HEK293 (cell line): ENCODE data around the gene IFNL3.

ENCODE experiments used
- CTCF ChIA-PET: fragments of 350-600 bp; formaldehyde crosslinking; extraction: SDS; loops from one replicate; lab custom pipeline; 2021; ENCODE audit warnings: antibody characterized with exemption; lab: Yijun Ruan, JAX
- POLR2A ChIA-PET: fragments of 300-600 bp; formaldehyde crosslinking; extraction: SDS; loops from one replicate; lab custom pipeline; 2020; ENCODE audit warnings: antibody characterized with exemption, inconsistent platforms; lab: Yijun Ruan, JAX
- H3K27ac ChIP-seq: fragments of 200-500 bp; sonication (Bioruptor generic); 2 replicates; pipeline ENCODE4 v1.5.1; 2014; ENCODE audit warnings: low read depth, low read length, control low read depth, inconsistent platforms; ENCODE audit errors: extremely low read depth
- H3K36me3 ChIP-seq, 2 experiments: fragments of 200-500 bp in 1 of 2; sonication (Bioruptor generic) in 1 of 2; 1 replicate in 1 of 2; 2 replicates in 1 of 2; pipeline ENCODE4 v1.5.1; 2014 to 2017; ENCODE audit warnings: inconsistent platforms in 2 of 2, low read length in 2 of 2; ENCODE audit not compliant: control insufficient read depth in 2 of 2, insufficient read depth in 1 of 2
- H3K4me1 ChIP-seq: fragments of 200-500 bp; sonication (Bioruptor generic); 2 replicates; pipeline ENCODE4 v1.5.1; 2014; ENCODE audit warnings: mild to moderate bottlenecking, low read length, inconsistent platforms; ENCODE audit not compliant: control insufficient read depth, insufficient read depth
- H3K4me3 ChIP-seq: 2 replicates; pipeline ENCODE4 v1.5.1; 2011; ENCODE audit warnings: low read depth, mild to moderate bottlenecking, control low read depth, low read length, moderate library complexity
- H3K9me3 ChIP-seq: fragments of 200-500 bp; sonication (Bioruptor generic); 2 replicates; pipeline ENCODE4 v1.5.1; 2014; ENCODE audit warnings: low read depth, low read length, inconsistent platforms; ENCODE audit not compliant: control insufficient read depth, insufficient read depth
- GLIS1 ChIP-seq: fragments of 450-650 bp; formaldehyde crosslinking; IDR thresholded peaks from 2 replicates; pipeline ENCODE4 v1.5.1; 2016; ENCODE audit warnings: missing biosample characterization, missing genetic modification characterization
- INSM2 ChIP-seq: fragments of 450-650 bp; formaldehyde crosslinking; IDR thresholded peaks from 2 replicates; pipeline ENCODE4 v1.5.1; 2016; ENCODE audit warnings: missing biosample characterization, missing genetic modification characterization
- KLF1 ChIP-seq: fragments of 450-650 bp; formaldehyde crosslinking; IDR thresholded peaks from 2 replicates; pipeline ENCODE4 v1.5.1; 2016; ENCODE audit warnings: missing biosample characterization, missing genetic modification characterization
- KLF17 ChIP-seq: fragments of 450-650 bp; formaldehyde crosslinking; IDR thresholded peaks from 2 replicates; pipeline ENCODE4 v1.5.1; 2016; ENCODE audit warnings: missing biosample characterization, missing genetic modification characterization
- MYNN ChIP-seq: fragments of 450-650 bp; formaldehyde crosslinking; IDR thresholded peaks from 2 replicates; pipeline ENCODE4 v1.5.1; 2016; ENCODE audit warnings: missing biosample characterization, missing genetic modification characterization, borderline replicate concordance
- PRDM10 ChIP-seq: fragments of 450-650 bp; formaldehyde crosslinking; IDR thresholded peaks from 2 replicates; pipeline ENCODE4 v1.5.1; 2016; ENCODE audit warnings: missing biosample characterization, missing genetic modification characterization
- ZNF112 ChIP-seq: fragments of 450-650 bp; formaldehyde crosslinking; IDR thresholded peaks from 2 replicates; pipeline ENCODE4 v1.5.0; 2017; ENCODE audit warnings: missing biosample characterization, missing genetic modification characterization
- ZNF174 ChIP-seq: fragments of 450-650 bp; formaldehyde crosslinking; IDR thresholded peaks from 2 replicates; pipeline ENCODE4 v1.5.0; 2017; ENCODE audit warnings: missing biosample characterization, mild to moderate bottlenecking, missing genetic modification characterization
- ZNF280D ChIP-seq: fragments of 450-650 bp; formaldehyde crosslinking; IDR thresholded peaks from 2 replicates; pipeline ENCODE4 v1.5.1; 2016; ENCODE audit warnings: missing biosample characterization, missing genetic modification characterization
- ZNF311 ChIP-seq: fragments of 450-650 bp; formaldehyde crosslinking; IDR thresholded peaks from 2 replicates; pipeline ENCODE4 v1.5.1; 2017; ENCODE audit warnings: missing biosample characterization, missing genetic modification characterization, borderline replicate concordance
- ZNF514 ChIP-seq: fragments of 450-650 bp; formaldehyde crosslinking; IDR thresholded peaks from 2 replicates; pipeline ENCODE4 v1.5.1; 2016; ENCODE audit warnings: missing biosample characterization, missing genetic modification characterization
- ZNF623 ChIP-seq: fragments of 450-650 bp; formaldehyde crosslinking; IDR thresholded peaks from 2 replicates; pipeline ENCODE4 v1.5.1; 2016; ENCODE audit warnings: missing biosample characterization, missing genetic modification characterization
- ZNF624 ChIP-seq: fragments of 450-650 bp; formaldehyde crosslinking; IDR thresholded peaks from 2 replicates; pipeline ENCODE4 v1.5.1; 2017; ENCODE audit warnings: missing biosample characterization, missing genetic modification characterization
- ZNF677 ChIP-seq: fragments of 450-650 bp; IDR thresholded peaks from 2 replicates; pipeline ENCODE4 v1.5.0; 2018; ENCODE audit warnings: missing biosample characterization, mild to moderate bottlenecking, missing genetic modification characterization, moderate library complexity
- ZNF701 ChIP-seq: fragments of 450-650 bp; formaldehyde crosslinking; IDR thresholded peaks from 2 replicates; pipeline ENCODE4 v1.5.1; 2016; ENCODE audit warnings: missing biosample characterization, missing genetic modification characterization
- ZNF747 ChIP-seq: fragments of 450-650 bp; formaldehyde crosslinking; IDR thresholded peaks from 2 replicates; pipeline ENCODE4 v1.5.1; 2016; ENCODE audit warnings: missing biosample characterization, missing genetic modification characterization

Gene IFNL3

GRCh38 chr19:39237200-39238184, 7.3 kb downstream of the IFNL3 start (continued):
- TF ChIP-seq MYNN (tag by site-specific recombination) (no peak), KLF1 (tag by site-specific recombination) (peak; percentile 85)

GRCh38 chr19:39236527-39236926, 8.3 kb downstream of the IFNL3 start:
- peaks cover 5% of the 10 kb centered on the region; the same call in 1 of the 2 replicates for H3K4me1 ChIP-seq
- H3K4me3 ChIP-seq, result no peak overlapping the region
- no peaks in the 10 kb centered on the region for H3K36me3 ChIP-seq
- ChIA-PET POLR2A (interaction anchor here (0.5 kb wide), 1 partner anchor 61 kb away, joined by 9 read pairs; no protein-coding TSS in a partner anchor), CTCF (interaction anchor here (1.1 kb wide), 1 partner anchor 31 kb away, joined by 3 read pairs; no protein-coding TSS in a partner anchor)
- no peak overlapping the region for H3K27ac ChIP-seq
- TF ChIP-seq ZNF677 (tag by site-specific recombination) (no peak), PRDM10 (tag by site-specific recombination) (peak; percentile 48; the same call in 1 of the 2 replicates)
- H3K9me3 ChIP-seq, result no peaks in the 10 kb centered on the region

GRCh38 chr19:39232708-39233107, 12.1 kb downstream of the IFNL3 start:
- Histone ChIP-seq H3K9me3 (no peaks in the 10 kb centered on the region), H3K4me1 (peaks cover 3% of the 10 kb centered on the region; the same call in 1 of the 2 replicates), H3K27ac (no peak overlapping the region), H3K36me3 (no peaks in the 10 kb centered on the region; a peak in 1 of 3 replicates), H3K4me3 (no peak overlapping the region)
- ChIA-PET POLR2A (no interaction called here), CTCF (interaction anchor here (0.6 to 1.1 kb wide), 3 partner anchors 10 to 179 kb away, joined by 3 to 5 read pairs (median 4); partner anchors contain the start of gene PLEKHG2)
- TF ChIP-seq GLIS1 (tag by site-specific recombination) (peak; percentile 46; the same call in 1 of the 2 replicates), ZNF514 (tag by site-specific recombination) (no peak)

GRCh38 chr19:39230096-39230764, 14.6 kb downstream of the IFNL3 start:
- ChIA-PET CTCF (interaction anchor here (1.5 kb wide), 1 partner anchor 108 kb away, joined by 10 read pairs; no protein-coding TSS in a partner anchor), POLR2A (no interaction called here)
- no peaks in the 10 kb centered on the region; a peak in 1 of 3 replicates for H3K36me3 ChIP-seq
- TF ChIP-seq ZNF747 (tag by site-specific recombination), result no peak
- no peak for TF ChIP-seq ZNF174 (tag by site-specific recombination)
- no peak for TF ChIP-seq KLF17
- no peak for TF ChIP-seq ZNF701 (tag by site-specific recombination)
- TF ChIP-seq ZNF623 (tag by site-specific recombination), result no peak
- no peak for TF ChIP-seq ZNF311 (tag by site-specific recombination)
- peak; percentile 98 for TF ChIP-seq ZNF280D (tag by site-specific recombination)
- no peak for TF ChIP-seq ZNF624 (tag by site-specific recombination)
- no peak for TF ChIP-seq INSM2
- no peak for TF ChIP-seq ZNF514 (tag by site-specific recombination)
- no peak for TF ChIP-seq ZNF112 (tag by site-specific recombination)

More at GRCh38 chr19:39230096-39230764, 14.6 kb downstream of the IFNL3 start:
- Histone ChIP-seq H3K27ac (no peak overlapping the region), H3K4me1 (no peaks in the 10 kb centered on the region), H3K4me3 (no peak overlapping the region), H3K9me3 (no peaks in the 10 kb centered on the region)
